HCT116 (cell line): ENCODE data around the gene ERP27. TPM values are rescaled to one million over a fixed set of nuclear protein-coding genes. Genes with fewer than 3 reads are reported as not detected.
A peak's percentile ranks its signal among the peaks of the same experiment; 100 is the strongest.

Experiments used
- ATAC-seq: fragments of 200-7000 bp; cut with Tn5 transposase; 2 replicates; pipeline ENCODE4 v1.9.1; 2020; ENCODE audit warnings: mild to moderate bottlenecking, moderate library complexity
- BruUV-seq: library from RNA; stranded (reverse); fragments of 400-500 nt; replicated peaks from 2 replicates; lab custom pipeline; 2021; lab: Mats Ljungman, UMichigan
- CTCF ChIA-PET: fragments of 300-600 bp; sonication (Branson Sonifier 250); formaldehyde crosslinking; loops from one replicate; lab custom pipeline; 2021; ENCODE audit warnings: antibody characterized with exemption; lab: Charles Lee
- POLR2A ChIA-PET: fragments of 300-600, 350-600 bp; sonication (Branson Sonifier 250); formaldehyde crosslinking; loops from one replicate; lab custom pipeline; 2021; ENCODE audit warnings: antibody characterized with exemption; lab: Charles Lee
- RAD21 ChIA-PET, 2 experiments: fragments of 300-600 bp; sonication (Branson Sonifier 250); formaldehyde crosslinking; loops; one replicate each; lab custom pipeline; 2023; ENCODE audit warnings: low total read pairs in 2 of 2; ENCODE audit not compliant: uncharacterized antibody in 2 of 2, unreplicated experiment in 2 of 2, low non-redundant PET in 1 of 2; lab: Charles Lee
- DNase-seq: peaks from one replicate; pipeline ENCODE4 v3.0.0-alpha.2; 2010; ENCODE audit warnings: low read depth, low spot score
- H2AFZ ChIP-seq: fragments of 200-600 bp; shearing (Covaris generic), sonication (generic); 2 replicates; pipeline ENCODE4 v1.6.1; 2017; ENCODE audit warnings: low read depth, mixed run types, mixed read lengths, antibody characterized with exemption, low read length; ENCODE audit not compliant: poor library complexity, severe bottlenecking
- H3K27ac ChIP-seq: 2 replicates; pipeline ENCODE4 v1.5.1; 2012; ENCODE audit warnings: low read depth, low read length
- H3K27me3 ChIP-seq: fragments of 200-600 bp; sonication (generic); 2 replicates; pipeline ENCODE4 v1.6.1; 2016; ENCODE audit warnings: mixed run types, low read length, mixed read lengths; ENCODE audit not compliant: insufficient read depth
- H3K36me3 ChIP-seq, 2 experiments: fragments of 200-500 bp in 1 of 2; fragments of 200-600 bp in 1 of 2; sonication (Bioruptor generic) in 1 of 2; sonication (generic) in 1 of 2; 2 replicates each; pipeline versions ENCODE4 v1.5.1 to v1.6.1; 2014 to 2016; ENCODE audit warnings: low read length in 2 of 2, inconsistent platforms in 1 of 2, mixed read lengths in 1 of 2, mixed run types in 1 of 2; ENCODE audit not compliant: insufficient read depth in 2 of 2, control insufficient read depth in 1 of 2
- H3K4me1 ChIP-seq, 2 experiments: fragments of 200-600 bp in 1 of 2; sonication (generic) in 1 of 2; 2 replicates each; pipeline versions ENCODE4 v1.5.1 to v1.6.1; 2012 to 2017; ENCODE audit warnings: low read length in 2 of 2, inconsistent platforms in 1 of 2, mild to moderate bottlenecking in 1 of 2, mixed read lengths in 1 of 2, mixed run types in 1 of 2, moderate library complexity in 1 of 2; ENCODE audit not compliant: insufficient read depth in 2 of 2, control insufficient read depth in 1 of 2
- H3K4me2 ChIP-seq: fragments of 200-600 bp; sonication (generic); 2 replicates; pipeline ENCODE4 v1.6.1; 2017; ENCODE audit warnings: mixed run types, low read length, mixed read lengths
- H3K4me3 ChIP-seq, 2 experiments: fragments of 200-600 bp in 1 of 2; sonication (generic) in 1 of 2; replicated peaks in 1 of 2; 2 replicates each; pipeline ENCODE4 v1.5.1; 2011 to 2016; ENCODE audit warnings: low read length in 2 of 2, control low read depth in 1 of 2, low read depth in 1 of 2, mild to moderate bottlenecking in 1 of 2, mixed read lengths in 1 of 2, mixed run types in 1 of 2
- H3K79me2 ChIP-seq: fragments of 200-600 bp; sonication (generic); 2 replicates; pipeline ENCODE4 v1.6.1; 2017; ENCODE audit warnings: mild to moderate bottlenecking, mixed run types, low read length, moderate library complexity, mixed read lengths; ENCODE audit not compliant: insufficient read depth
- H3K9ac ChIP-seq: fragments of 200-600 bp; sonication (generic); 2 replicates; pipeline ENCODE4 v1.6.1; 2016; ENCODE audit warnings: low read length, mixed read lengths
- H3K9me2 ChIP-seq: fragments of 200-600 bp; sonication (generic), shearing (Covaris generic); 2 replicates; pipeline ENCODE4 v1.6.1; 2017; ENCODE audit warnings: mixed run types, mild to moderate bottlenecking, moderate library complexity; ENCODE audit not compliant: insufficient read depth
- H3K9me3 ChIP-seq, 2 experiments: fragments of 200-500 bp in 1 of 2; fragments of 200-600 bp in 1 of 2; sonication (Bioruptor generic) in 1 of 2; sonication (generic) in 1 of 2; 2 replicates each; pipeline ENCODE4 v1.6.1; 2014 to 2017; ENCODE audit warnings: low read length in 2 of 2, mixed read lengths in 2 of 2, inconsistent platforms in 1 of 2, low read depth in 1 of 2, mild to moderate bottlenecking in 1 of 2, mixed run types in 1 of 2, moderate library complexity in 1 of 2; ENCODE audit not compliant: control insufficient read depth in 1 of 2, insufficient read depth in 1 of 2
- H4K20me1 ChIP-seq: fragments of 200-600 bp; sonication (generic), shearing (Covaris generic); 2 replicates; pipeline ENCODE4 v1.6.1; 2017; ENCODE audit warnings: mixed run types, mild to moderate bottlenecking, moderate library complexity; ENCODE audit not compliant: insufficient read depth
- CBX3 ChIP-seq: IDR thresholded peaks from 2 replicates; pipeline ENCODE4 v1.6.1; 2012; ENCODE audit warnings: low read depth
- CEBPB ChIP-seq: IDR thresholded peaks from 2 replicates; pipeline ENCODE4 v1.6.1; 2012; ENCODE audit warnings: low read depth
- EGR1 ChIP-seq: IDR thresholded peaks from 2 replicates; pipeline ENCODE4 v1.6.1; 2012; ENCODE audit warnings: low read depth
- ELF1 ChIP-seq: IDR thresholded peaks from 2 replicates; pipeline ENCODE4 v1.6.1; 2012; ENCODE audit warnings: low read depth, borderline replicate concordance
- EZH2 ChIP-seq: fragments of 200-600 bp; sonication (generic); IDR thresholded peaks from 2 replicates; pipeline ENCODE4 v1.6.1; 2017; ENCODE audit warnings: antibody characterized with exemption, mixed run types
- FOSL1 ChIP-seq: IDR thresholded peaks from 2 replicates; pipeline ENCODE4 v1.6.1; 2012; ENCODE audit warnings: low read depth
- JUND ChIP-seq: IDR thresholded peaks from 2 replicates; pipeline ENCODE4 v1.6.1; 2012
- POLR2A ChIP-seq: IDR thresholded peaks from 2 replicates; pipeline ENCODE4 v1.7.0; 2011; ENCODE audit warnings: borderline replicate concordance; ENCODE audit not compliant: insufficient read depth, insufficient read length; ENCODE audit errors: extremely low read depth
- POLR2AphosphoS5 ChIP-seq: IDR thresholded peaks from 2 replicates; pipeline ENCODE4 v1.6.1; 2011; ENCODE audit warnings: mild to moderate bottlenecking, low read depth, low read length, moderate library complexity
- RAD21 ChIP-seq: IDR thresholded peaks from 2 replicates; pipeline ENCODE4 v1.6.1; 2012; ENCODE audit warnings: low read depth, mild to moderate bottlenecking
- SIN3A ChIP-seq: IDR thresholded peaks from 2 replicates; pipeline ENCODE4 v1.6.1; 2012; ENCODE audit warnings: low read depth
- SP1 ChIP-seq: IDR thresholded peaks from 2 replicates; pipeline ENCODE4 v1.6.1; 2012; ENCODE audit warnings: low read depth
- SRF ChIP-seq: IDR thresholded peaks from 2 replicates; pipeline ENCODE4 v1.6.1; 2012; ENCODE audit warnings: low read depth
- TCF7L2 ChIP-seq: IDR thresholded peaks from 2 replicates; pipeline ENCODE4 v1.7.0; 2011; ENCODE audit warnings: borderline replicate concordance, inconsistent platforms; ENCODE audit not compliant: insufficient read depth, insufficient read length; ENCODE audit errors: extremely low read depth
- YY1 ChIP-seq: IDR thresholded peaks from 2 replicates; pipeline ENCODE4 v1.6.1; 2011; ENCODE audit warnings: low read length, low read depth, moderate library complexity, mild to moderate bottlenecking; ENCODE audit not compliant: insufficient replicate concordance; ENCODE audit errors: extremely low read depth
- ZFX ChIP-seq: fragments of 450-650 bp; IDR thresholded peaks from 2 replicates; pipeline ENCODE4 v1.6.1; 2017
- ZNF274 ChIP-seq: fragments of 200-500 bp; sonication (Bioruptor generic); IDR thresholded peaks from 2 replicates; pipeline ENCODE4 v1.6.1; 2014; ENCODE audit warnings: mild to moderate bottlenecking, low read depth, low read length, inconsistent platforms
- intact Hi-C: fragments of 100-400 bp; cut with micrococcal nuclease; formaldehyde crosslinking; loops from 2 replicates; pipeline ENCODE4 v1.10.0; 2022
- total RNA-seq: library from RNA; stranded (reverse); gene quantifications from one replicate; pipeline ENCODE4 v1.2.1, GENCODE V29; 2021; ENCODE audit not compliant: unreplicated experiment
- TF ChIP-seq, protein P1 (sequence below): IDR thresholded peaks from 2 replicates; pipeline ENCODE4 v1.6.1; 2012
- TF ChIP-seq, protein P2 (sequence below), 3 experiments: fragments of 200-600 bp in 1 of 3; sonication (generic) in 1 of 3; IDR thresholded peaks in 2 of 3; conservative IDR thresholded peaks in 1 of 3; 2 replicates each; pipeline ENCODE4 v1.5.1; 2012 to 2017; ENCODE audit warnings: low read depth in 2 of 3, low read length in 2 of 3, antibody characterized with exemption in 1 of 3, borderline replicate concordance in 1 of 3, control low read depth in 1 of 3, mild to moderate bottlenecking in 1 of 3, mixed read lengths in 1 of 3, mixed run types in 1 of 3, moderate library complexity in 1 of 3; ENCODE audit not compliant: insufficient read depth in 1 of 3
- TF ChIP-seq, protein P3 (sequence below): IDR thresholded peaks from 2 replicates; pipeline ENCODE4 v1.6.1; 2012; ENCODE audit warnings: low read depth
- TF ChIP-seq, protein P4 (sequence below): IDR thresholded peaks from 2 replicates; pipeline ENCODE4 v1.6.1; 2011; ENCODE audit warnings: mild to moderate bottlenecking, low read length, moderate library complexity; ENCODE audit not compliant: insufficient replicate concordance; ENCODE audit errors: extremely low read depth
- TF ChIP-seq, protein P5 (sequence below): IDR thresholded peaks from 2 replicates; pipeline ENCODE4 v1.6.1; 2012

ERP27 gene
- total RNA-seq, 1 experiment from 2014 or later = 0.39 TPM

DNA sequence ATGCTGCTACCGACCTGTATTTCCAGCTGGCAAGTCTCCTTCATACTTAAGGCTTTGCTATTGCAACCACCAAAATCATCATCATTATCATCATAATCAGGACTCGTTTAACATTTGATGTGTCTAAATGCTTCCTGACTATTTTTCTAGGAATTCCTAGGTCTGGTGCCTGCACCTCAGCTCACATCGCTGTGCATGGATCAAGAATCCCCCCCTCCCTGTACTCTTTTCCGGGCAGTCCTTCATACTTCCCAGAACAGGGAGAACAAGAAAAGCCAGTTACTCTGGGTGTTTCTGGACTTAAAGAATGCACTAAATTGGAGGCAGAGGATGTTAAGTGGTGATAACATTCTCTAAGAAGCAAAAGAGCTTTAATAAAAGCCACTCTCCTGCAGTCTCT is 9.4 kb downstream of the ERP27 start:
- DNase-seq (peak; percentile 28), ATAC-seq (peak; percentile 53)
- CTCF ChIA-PET = no interaction called here
- Histone ChIP-seq H3K27ac (no peak overlapping the region), H3K9ac (no peak overlapping the region), H3K27me3 (no peaks in the 10 kb centered on the region), H3K79me2 (no peaks in the 10 kb centered on the region), H3K36me3 (no peaks in the 10 kb centered on the region), H2AFZ (peak overlapping the region; percentile 72), H4K20me1 (no peaks in the 10 kb centered on the region), H3K9me2 (no peaks in the 10 kb centered on the region; the same call in 1 of the 2 replicates), H3K4me3 (peak overlapping the region in 1 of 2 experiments; percentile 15; a peak in 1 of 4 replicates), H3K4me2 (peak overlapping the region; percentile 53), H3K9me3 (no peaks in the 10 kb centered on the region), H3K4me1 (peaks cover 16 to 28% of the 10 kb centered on the region in 2 experiments; a peak in 3 of 4 replicates)
- RAD21 ChIA-PET = no interaction called here
- POLR2A ChIA-PET = no interaction called here
- intact Hi-C loops = no loop called here
- BruUV-seq = no TSS peak
- TF ChIP-seq SIN3A (no peak), CEBPB (no peak), EGR1 (no peak), YY1 (no peak), ZNF274 (no peak), RAD21 (0 out of 2 replicates have a peak, but pooled peaks have one; percentile 1), SP1 (peak; percentile 82; the same call in 1 of the 2 replicates), CBX3 (peak; percentile 69; the same call in 1 of the 2 replicates), JUND (peak; percentile 51; the same call in 1 of the 2 replicates), ELF1 (no peak), POLR2A (no peak), TCF7L2 (no peak), ZFX (no peak), POLR2AphosphoS5 (no peak), FOSL1 (no peak), SRF (no peak), EZH2 (no peak)
- TF ChIP-seq, protein P1, sequence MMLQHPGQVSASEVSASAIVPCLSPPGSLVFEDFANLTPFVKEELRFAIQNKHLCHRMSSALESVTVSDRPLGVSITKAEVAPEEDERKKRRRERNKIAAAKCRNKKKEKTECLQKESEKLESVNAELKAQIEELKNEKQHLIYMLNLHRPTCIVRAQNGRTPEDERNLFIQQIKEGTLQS = no peak
- TF ChIP-seq, protein P2, sequence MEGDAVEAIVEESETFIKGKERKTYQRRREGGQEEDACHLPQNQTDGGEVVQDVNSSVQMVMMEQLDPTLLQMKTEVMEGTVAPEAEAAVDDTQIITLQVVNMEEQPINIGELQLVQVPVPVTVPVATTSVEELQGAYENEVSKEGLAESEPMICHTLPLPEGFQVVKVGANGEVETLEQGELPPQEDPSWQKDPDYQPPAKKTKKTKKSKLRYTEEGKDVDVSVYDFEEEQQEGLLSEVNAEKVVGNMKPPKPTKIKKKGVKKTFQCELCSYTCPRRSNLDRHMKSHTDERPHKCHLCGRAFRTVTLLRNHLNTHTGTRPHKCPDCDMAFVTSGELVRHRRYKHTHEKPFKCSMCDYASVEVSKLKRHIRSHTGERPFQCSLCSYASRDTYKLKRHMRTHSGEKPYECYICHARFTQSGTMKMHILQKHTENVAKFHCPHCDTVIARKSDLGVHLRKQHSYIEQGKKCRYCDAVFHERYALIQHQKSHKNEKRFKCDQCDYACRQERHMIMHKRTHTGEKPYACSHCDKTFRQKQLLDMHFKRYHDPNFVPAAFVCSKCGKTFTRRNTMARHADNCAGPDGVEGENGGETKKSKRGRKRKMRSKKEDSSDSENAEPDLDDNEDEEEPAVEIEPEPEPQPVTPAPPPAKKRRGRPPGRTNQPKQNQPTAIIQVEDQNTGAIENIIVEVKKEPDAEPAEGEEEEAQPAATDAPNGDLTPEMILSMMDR (IDR thresholded peaks at IDR 0.05 in 2 of 3, conservative IDR thresholded peaks at IDR 0.05 in 1 of 3; ENCODE audit: borderline replicate concordance in 1 of 3, insufficient read depth in 1 of 3, low read depth in 2 of 3, low read length in 2 of 3) = no peak
- TF ChIP-seq, protein P3, sequence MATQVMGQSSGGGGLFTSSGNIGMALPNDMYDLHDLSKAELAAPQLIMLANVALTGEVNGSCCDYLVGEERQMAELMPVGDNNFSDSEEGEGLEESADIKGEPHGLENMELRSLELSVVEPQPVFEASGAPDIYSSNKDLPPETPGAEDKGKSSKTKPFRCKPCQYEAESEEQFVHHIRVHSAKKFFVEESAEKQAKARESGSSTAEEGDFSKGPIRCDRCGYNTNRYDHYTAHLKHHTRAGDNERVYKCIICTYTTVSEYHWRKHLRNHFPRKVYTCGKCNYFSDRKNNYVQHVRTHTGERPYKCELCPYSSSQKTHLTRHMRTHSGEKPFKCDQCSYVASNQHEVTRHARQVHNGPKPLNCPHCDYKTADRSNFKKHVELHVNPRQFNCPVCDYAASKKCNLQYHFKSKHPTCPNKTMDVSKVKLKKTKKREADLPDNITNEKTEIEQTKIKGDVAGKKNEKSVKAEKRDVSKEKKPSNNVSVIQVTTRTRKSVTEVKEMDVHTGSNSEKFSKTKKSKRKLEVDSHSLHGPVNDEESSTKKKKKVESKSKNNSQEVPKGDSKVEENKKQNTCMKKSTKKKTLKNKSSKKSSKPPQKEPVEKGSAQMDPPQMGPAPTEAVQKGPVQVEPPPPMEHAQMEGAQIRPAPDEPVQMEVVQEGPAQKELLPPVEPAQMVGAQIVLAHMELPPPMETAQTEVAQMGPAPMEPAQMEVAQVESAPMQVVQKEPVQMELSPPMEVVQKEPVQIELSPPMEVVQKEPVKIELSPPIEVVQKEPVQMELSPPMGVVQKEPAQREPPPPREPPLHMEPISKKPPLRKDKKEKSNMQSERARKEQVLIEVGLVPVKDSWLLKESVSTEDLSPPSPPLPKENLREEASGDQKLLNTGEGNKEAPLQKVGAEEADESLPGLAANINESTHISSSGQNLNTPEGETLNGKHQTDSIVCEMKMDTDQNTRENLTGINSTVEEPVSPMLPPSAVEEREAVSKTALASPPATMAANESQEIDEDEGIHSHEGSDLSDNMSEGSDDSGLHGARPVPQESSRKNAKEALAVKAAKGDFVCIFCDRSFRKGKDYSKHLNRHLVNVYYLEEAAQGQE = no peak
- TF ChIP-seq, protein P4, sequence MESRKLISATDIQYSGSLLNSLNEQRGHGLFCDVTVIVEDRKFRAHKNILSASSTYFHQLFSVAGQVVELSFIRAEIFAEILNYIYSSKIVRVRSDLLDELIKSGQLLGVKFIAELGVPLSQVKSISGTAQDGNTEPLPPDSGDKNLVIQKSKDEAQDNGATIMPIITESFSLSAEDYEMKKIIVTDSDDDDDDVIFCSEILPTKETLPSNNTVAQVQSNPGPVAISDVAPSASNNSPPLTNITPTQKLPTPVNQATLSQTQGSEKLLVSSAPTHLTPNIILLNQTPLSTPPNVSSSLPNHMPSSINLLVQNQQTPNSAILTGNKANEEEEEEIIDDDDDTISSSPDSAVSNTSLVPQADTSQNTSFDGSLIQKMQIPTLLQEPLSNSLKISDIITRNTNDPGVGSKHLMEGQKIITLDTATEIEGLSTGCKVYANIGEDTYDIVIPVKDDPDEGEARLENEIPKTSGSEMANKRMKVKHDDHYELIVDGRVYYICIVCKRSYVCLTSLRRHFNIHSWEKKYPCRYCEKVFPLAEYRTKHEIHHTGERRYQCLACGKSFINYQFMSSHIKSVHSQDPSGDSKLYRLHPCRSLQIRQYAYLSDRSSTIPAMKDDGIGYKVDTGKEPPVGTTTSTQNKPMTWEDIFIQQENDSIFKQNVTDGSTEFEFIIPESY = no peak
- TF ChIP-seq, protein P5, sequence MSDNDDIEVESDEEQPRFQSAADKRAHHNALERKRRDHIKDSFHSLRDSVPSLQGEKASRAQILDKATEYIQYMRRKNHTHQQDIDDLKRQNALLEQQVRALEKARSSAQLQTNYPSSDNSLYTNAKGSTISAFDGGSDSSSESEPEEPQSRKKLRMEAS = peak; percentile 29; the same call in 1 of the 2 replicates
